HG02610 (cell line): Measurements from ENCODE around the gene COL23A1.
"Not testable (repeated sequence)": the region's sequence is repeated elsewhere in the genome, so short reads cannot be mapped to it uniquely, and the experiment has no call there.

ENCODE experiments used
- ATAC-seq: cut with Tn5 transposase; IDR thresholded peaks from one replicate; pipeline ENCODE4 v1.9.1; 2021; ENCODE audit warnings: mild to moderate bottlenecking, moderate library complexity; ENCODE audit not compliant: unreplicated experiment

The COL23A1 gene

DNA sequence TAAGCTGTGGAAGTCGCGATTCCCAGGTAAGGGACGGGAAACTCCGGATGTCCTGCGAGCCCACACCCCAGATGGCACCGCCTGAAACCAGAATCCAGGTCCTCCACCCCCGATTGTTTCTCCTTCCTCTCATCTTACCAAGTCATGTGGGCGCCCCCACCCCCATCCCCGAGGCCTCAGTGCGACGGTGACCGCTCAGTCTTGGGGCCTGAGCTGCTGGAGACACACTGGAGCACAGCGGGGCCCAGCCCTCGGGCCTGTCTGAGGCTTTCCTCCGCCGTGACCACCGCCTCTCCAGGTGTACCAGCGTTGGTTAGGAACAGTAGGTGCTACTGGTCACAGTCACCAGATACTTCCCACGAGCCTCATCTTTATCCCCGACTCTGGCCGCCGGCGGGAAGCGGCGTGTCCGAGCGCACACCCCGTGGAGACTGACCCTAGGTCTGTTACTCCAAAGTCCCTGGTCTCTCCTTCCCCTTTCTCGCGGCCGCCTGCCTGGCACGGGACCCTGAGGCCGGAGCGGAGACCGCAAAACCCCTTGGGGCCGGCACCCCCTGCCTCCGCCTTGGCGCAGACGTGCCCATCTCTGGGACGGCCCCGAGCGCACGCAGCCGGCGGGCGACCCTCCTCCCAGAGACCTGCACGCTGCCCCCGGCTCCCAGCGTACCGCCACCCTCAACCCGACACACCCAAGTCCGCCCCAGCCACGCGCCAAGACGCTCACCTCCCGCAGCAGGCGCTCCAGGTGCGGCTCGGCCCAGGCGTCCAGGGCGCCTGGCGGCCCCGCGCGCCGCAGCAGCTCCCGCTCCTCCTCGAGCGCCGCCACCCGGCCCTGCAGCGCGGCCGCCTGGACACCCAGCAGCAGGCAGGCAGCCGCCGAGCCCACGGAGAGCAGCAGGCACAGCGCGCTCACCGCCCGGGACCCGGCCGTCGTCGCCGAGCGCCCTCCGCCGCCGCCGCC lies 733 bp downstream of the COL23A1 start:
- ATAC-seq = no peak

GRCh38 chr5:178588769-178589168 lies 1.4 kb downstream of the COL23A1 start:
- ATAC-seq = no peak

GRCh38 chr5:178587763-178588611 lies 2.2 kb downstream of the COL23A1 start:
- ATAC-seq = no peak

DNA sequence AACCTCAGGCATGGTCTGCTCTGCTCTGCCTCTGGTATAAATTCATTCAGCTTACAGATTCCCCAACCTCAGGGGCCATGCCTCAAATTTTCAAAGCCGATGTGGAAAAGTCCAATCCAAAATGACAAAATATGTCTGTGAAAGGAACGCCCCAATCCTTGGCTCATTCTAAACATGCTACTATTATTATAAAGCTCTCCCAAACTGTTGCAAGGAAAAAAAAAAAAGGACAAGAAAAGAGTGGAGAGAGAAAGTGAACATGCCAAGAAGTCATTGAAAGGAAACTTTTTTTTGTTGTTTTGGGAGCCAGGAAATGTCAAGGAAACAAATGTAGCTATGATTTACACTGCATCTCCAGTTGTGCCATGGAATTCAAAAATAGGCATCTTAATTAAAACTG lies 3.8 kb downstream of the COL23A1 start:
- no peak for ATAC-seq

GRCh38 chr5:178585421-178585820 lies 4.8 kb downstream of the COL23A1 start:
- ATAC-seq = not testable (repeated sequence)

- ATAC-seq = no peak
Measured at GRCh38 chr5:178583279-178583678, 6.9 kb downstream of the COL23A1 start.

DNA sequence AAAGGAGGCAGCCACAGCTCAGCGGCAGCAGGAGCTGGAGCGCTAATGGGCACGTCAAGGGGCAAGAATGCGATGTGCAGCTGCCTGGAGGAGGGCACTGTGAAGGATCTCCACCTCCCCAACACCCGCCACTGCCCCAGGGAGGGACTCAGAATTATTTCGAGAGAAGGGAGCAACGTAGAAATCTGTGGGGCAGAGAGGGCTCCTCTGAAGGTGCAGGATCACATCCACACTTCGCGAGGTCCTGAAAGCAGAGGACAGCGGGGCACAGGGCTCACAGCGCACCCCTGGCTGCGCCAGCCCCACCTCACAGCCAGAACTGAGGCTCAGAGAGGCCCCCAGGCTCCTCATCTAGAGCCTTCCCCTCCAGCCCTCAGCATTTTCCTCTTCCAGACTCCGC lies 7.9 kb downstream of the COL23A1 start:
- ATAC-seq = no peak

DNA sequence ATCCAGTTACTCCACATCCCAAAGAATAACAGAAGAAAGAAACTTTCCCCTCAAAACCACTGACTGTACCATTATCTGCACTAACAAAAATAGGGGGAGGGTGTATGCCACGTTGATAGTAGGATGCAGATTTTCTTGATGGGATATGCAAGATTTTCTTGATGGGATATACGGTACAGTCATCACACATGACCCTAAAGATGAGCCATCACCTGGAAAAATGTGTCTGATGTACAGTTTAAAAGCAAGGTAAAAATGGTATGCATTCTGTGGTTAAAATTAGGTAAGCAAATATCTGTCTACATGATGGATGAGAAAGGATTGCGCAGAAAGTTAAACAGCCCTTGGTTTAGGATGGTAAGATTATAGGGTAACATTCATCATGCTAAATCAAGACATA lies 8.6 kb downstream of the COL23A1 start:
- ATAC-seq = no peak

DNA sequence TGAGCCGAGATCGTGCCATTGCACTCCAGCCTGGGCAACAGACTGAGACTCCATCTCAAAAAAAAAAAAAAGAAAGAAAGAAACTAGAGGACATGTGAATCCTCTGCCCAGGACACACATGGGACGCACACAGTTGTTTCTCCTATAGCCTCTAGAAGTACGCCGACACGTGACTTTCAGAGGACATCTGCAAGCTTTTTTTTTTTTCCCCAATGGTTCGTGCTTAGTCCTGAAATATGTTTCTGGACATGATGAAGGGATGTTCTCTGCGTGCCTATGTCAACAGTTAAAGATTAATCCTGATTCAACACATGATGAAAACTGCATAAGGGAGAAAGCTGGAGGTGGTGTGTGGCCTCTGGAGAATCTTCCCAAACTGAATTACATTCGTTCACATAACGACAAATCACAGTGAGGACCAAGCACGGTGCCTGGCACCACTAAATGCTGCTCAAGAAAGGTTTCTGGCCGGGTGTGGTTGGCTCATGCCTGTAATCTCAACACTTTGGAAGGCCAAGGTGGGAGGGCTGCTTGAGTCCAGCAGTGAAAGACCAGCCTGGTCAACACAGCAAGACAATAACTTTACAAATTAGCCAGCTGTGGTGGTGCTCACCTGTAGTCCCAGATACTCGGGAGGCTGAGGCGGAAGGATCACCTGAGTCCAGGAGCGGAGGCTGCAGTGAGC lies 9.8 kb downstream of the COL23A1 start:
- no peak for ATAC-seq

- no peak for ATAC-seq
Measured at GRCh38 chr5:178577944-178578343, 12.2 kb downstream of the COL23A1 start.

- ATAC-seq = no peak
Measured at GRCh38 chr5:178577376-178577839, 12.8 kb downstream of the COL23A1 start.

DNA sequence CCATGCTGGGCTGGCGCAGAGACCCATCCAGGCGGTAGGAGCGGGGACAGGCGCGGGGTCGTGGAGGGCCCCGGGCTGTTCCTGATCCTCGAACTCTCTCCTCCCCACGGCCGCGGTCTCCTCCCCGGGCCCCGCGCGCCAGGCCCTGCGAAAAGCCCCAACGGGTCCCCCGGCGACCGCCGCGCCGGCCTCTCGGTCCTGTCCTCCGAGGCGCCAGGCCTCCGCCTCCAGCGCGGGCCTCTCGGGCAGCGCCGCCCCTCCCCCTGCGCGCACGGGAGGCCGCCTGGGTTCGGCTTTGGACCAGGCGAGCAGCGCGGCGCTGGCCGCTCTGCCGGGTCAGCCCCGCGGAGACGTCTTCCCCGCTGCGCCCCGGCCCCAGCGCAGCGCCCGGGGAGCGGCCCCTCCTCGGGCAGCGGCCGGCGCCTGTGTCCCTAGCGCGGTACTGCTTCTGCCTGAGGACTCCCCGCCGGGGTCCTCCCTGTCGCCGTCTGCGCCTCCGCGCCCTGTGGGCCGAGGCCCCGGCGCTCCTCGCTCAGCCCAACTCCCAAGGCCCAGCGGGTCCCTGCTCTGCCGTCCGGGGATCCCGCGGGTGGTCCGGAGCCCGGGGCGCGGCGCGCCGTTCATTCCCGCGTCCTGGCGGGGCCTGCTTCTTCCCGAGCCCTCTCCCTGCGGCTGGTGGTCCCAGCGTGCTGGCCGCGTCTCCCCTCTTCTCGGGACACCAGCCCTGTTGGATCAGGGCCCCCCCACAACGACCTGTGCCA lies 13.4 kb downstream of the COL23A1 start:
- no peak for ATAC-seq

DNA sequence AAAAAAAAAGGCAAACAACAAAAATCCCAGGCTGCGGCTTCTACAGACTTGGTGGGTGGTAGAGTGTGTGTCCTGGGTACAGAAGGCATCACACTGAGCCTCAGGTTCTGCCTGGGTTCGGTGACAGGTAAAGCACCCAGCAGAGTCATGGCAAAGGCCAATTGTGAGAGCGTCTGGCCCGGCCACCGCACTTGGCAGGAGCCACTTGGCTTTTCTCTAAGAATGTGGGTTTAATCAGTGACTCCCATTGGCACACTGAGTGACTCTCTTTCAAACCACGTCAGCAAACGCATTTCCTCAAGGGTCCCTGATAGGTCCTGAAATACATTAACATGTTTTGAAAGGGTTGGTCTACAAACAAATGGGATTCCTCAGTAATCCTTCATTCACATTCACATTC lies 17.0 kb downstream of the COL23A1 start:
- no peak for ATAC-seq

- no peak for ATAC-seq
Measured at GRCh38 chr5:178572617-178573016, 17.6 kb downstream of the COL23A1 start.

DNA sequence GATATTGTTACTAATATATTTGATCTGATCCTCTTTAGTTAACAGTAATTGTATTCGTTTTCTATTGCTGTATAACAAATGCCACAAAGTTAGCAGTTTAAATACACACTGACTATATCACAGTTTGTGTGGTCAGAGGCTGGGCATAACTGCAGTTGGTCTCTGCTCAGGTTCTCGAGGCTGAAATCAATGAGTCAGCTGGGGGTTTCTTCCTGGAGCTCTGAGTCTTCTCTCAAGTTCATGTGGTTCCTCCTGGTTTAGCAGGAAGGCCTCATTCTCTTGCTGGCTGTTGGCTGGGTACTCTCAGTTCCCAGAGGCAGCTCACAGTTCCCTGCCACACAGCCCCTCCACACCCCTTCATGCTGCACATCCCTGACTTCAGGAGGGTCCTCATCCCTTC lies 20.7 kb downstream of the COL23A1 start:
- ATAC-seq = no peak

DNA sequence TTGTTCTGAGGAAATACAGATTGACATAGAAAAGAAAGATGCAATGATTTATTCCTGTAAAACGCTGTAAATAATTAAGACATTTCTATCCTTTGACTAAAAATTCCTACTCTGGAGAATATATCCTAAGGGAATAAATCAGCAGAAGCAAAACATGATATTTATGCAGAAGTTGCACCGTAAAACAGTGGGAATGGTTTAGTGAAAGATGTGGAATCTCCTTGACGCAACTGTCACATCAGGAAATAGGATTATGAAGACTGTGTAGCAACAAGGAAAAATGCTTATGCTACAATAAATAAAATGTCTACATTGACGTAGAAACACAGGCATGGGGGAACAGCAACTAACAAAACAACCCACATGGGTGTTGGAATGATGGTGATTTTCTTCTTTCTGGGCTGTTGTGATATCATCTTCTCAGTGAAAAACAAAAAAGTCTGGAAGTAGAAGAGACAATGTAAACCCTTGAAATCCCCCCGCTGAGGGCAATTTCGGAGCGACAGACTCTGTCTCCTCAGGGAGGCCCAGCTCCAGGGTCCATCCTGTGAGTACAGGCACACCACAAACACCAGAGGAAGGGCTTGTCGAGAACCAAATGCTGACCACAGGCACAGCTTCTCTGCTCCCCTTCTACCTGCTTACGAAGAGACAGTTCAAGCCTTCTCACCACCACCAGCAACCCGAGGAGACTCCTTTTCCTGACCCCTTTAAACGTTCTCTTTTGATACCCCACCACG lies 25.2 kb downstream of the COL23A1 start:
- no peak for ATAC-seq

GRCh38 chr5:178564397-178564796 lies 25.8 kb downstream of the COL23A1 start:
- no peak for ATAC-seq

DNA sequence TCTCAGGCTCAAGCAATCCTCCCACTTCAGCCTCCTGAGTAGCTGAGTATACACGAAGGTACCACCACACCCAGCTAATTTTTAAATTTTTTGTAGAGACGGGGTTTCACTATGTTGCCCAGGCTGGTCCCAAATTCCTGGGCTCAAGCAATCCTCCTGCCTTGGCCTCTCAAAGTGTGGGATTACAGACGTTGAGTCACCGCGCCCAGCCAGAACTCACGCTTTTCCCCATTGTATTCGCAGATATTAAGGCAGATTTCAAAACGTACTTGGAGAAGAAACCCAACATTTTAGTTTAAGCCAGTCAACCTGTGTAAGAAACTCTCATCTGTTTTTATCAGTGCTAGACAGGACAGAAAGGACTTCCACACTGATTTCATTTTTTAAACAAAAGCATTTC lies 26.6 kb downstream of the COL23A1 start:
- no peak for ATAC-seq

DNA sequence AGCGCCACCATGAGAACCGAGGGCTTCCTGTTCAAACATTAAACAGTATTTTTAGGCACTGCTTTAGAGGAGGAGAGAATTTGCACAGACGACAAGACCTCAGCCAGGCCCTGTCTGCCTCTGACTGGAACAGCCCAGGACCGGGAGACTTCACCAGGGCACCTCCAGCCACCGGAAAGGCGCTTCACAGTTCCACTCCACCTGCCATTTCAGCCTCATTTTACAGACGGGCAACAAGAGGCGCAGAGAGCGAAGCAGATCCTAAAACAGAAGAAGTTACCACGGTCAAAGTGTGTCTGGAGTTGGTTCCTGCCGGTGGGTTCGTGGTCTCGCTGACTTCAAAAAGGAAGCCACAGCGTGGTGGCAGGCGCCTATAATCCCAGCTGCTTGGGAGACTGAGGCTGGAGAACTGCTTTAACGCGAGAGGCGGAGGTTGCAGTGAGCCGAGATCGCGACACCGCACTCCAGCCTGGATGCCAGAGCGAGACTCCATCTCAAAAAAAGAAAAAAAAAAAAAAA lies 28.4 kb downstream of the COL23A1 start:
- ATAC-seq = no peak
